A673 (cell line): Measurements from ENCODE around the gene SARS1.

Experiments used
- EZH2 ChIP-seq: fragments of 200-600 bp; sonication (generic); IDR thresholded peaks from 2 replicates; pipeline ENCODE4 v1.6.1; 2017; ENCODE audit warnings: borderline replicate concordance, low read depth, mild to moderate bottlenecking, mixed read lengths, antibody characterized with exemption, low read length; ENCODE audit not compliant: poor library complexity, severe bottlenecking
- TF ChIP-seq, protein P1 (sequence below): fragments of 300-800, 200-600 bp; sonication (generic); conservative IDR thresholded peaks from 2 replicates; pipeline ENCODE4 v1.5.1; 2017; ENCODE audit warnings: low read depth, mild to moderate bottlenecking, antibody characterized with exemption, low read length, moderate library complexity, mixed read lengths

- TF ChIP-seq, protein P1, sequence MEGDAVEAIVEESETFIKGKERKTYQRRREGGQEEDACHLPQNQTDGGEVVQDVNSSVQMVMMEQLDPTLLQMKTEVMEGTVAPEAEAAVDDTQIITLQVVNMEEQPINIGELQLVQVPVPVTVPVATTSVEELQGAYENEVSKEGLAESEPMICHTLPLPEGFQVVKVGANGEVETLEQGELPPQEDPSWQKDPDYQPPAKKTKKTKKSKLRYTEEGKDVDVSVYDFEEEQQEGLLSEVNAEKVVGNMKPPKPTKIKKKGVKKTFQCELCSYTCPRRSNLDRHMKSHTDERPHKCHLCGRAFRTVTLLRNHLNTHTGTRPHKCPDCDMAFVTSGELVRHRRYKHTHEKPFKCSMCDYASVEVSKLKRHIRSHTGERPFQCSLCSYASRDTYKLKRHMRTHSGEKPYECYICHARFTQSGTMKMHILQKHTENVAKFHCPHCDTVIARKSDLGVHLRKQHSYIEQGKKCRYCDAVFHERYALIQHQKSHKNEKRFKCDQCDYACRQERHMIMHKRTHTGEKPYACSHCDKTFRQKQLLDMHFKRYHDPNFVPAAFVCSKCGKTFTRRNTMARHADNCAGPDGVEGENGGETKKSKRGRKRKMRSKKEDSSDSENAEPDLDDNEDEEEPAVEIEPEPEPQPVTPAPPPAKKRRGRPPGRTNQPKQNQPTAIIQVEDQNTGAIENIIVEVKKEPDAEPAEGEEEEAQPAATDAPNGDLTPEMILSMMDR, result no peak
- TF ChIP-seq EZH2, result no peak
Observed at GRCh38 chr1:109185357-109185756, 28.4 kb upstream of the SARS1 start.
